GM12878 (cell line): ENCODE data around the gene FMN2. TPM values are rescaled to one million over a fixed set of nuclear protein-coding genes. Genes with fewer than 3 reads are reported as not detected.
"Not testable (repeated sequence)": the region's sequence is repeated elsewhere in the genome, so short reads cannot be mapped to it uniquely, and the experiment has no call there.

Source experiments
- ATAC-seq: fragments of 200-7000 bp; cut with Tn5 transposase; 3 replicates; pipeline ENCODE4 v1.9.1; 2020; ENCODE audit warnings: mild to moderate bottlenecking, moderate library complexity
- BruUV-seq: library from RNA; stranded (reverse); fragments of 400-500 nt; replicated peaks from 2 replicates; lab custom pipeline; 2021; lab: Mats Ljungman, UMichigan
- CTCF ChIA-PET: fragments of 300-600 bp; sonication (Branson Sonifier 250); formaldehyde crosslinking; extraction: SDS; loops from one replicate; lab custom pipeline; 2021; ENCODE audit warnings: inconsistent platforms; lab: Yijun Ruan, JAX
- POLR2A ChIA-PET: fragments of 350-600 bp; formaldehyde crosslinking; extraction: SDS; loops from one replicate; lab custom pipeline; 2021; ENCODE audit warnings: inconsistent platforms; lab: Charles Lee
- RAD21 ChIA-PET: fragments of 300-600 bp; sonication (Branson Sonifier 250); formaldehyde crosslinking; loops from one replicate; lab custom pipeline; 2023; ENCODE audit warnings: antibody characterized with exemption; ENCODE audit not compliant: unreplicated experiment; lab: Charles Lee
- SMC1A ChIA-PET: fragments of 300-600 bp; sonication (Branson Sonifier 250); formaldehyde crosslinking; loops from one replicate; lab custom pipeline; 2023; ENCODE audit not compliant: unreplicated experiment, uncharacterized antibody; lab: Charles Lee
- DNase-seq: peaks from one replicate; pipeline ENCODE4 v3.0.0-alpha.2; 2011; ENCODE audit warnings: low read depth, low spot score
- FAIRE-seq: peaks from 3 replicates; lab custom pipeline; 2011; peaks lifted over from hg19 to GRCh38; lab: Jason Lieb, UNC
- H2AFZ ChIP-seq: 2 replicates; pipeline ENCODE4 v1.6.0; 2011; ENCODE audit warnings: low read depth, low read length, control low read depth; ENCODE audit not compliant: control insufficient read depth
- H3K27ac ChIP-seq: 2 replicates; pipeline ENCODE4 v1.5.1; 2011; ENCODE audit warnings: control low read depth; ENCODE audit not compliant: control insufficient read depth, insufficient read depth
- H3K27me3 ChIP-seq, 2 experiments: replicated peaks in 1 of 2; 2 replicates each; pipeline versions ENCODE4 v1.6.0 to v1.6.1; 2011; ENCODE audit warnings: low read length in 1 of 2; ENCODE audit not compliant: control insufficient read depth in 2 of 2, insufficient read depth in 2 of 2
- H3K36me3 ChIP-seq, 2 experiments: 2 replicates each; pipeline ENCODE4 v1.5.1; 2011; ENCODE audit warnings: low read length in 1 of 2; ENCODE audit not compliant: control insufficient read depth in 2 of 2, insufficient read depth in 2 of 2
- H3K4me1 ChIP-seq: 2 replicates; pipeline ENCODE4 v1.6.1; 2011; ENCODE audit warnings: mild to moderate bottlenecking, low read length, moderate library complexity, mixed read lengths; ENCODE audit not compliant: control insufficient read depth, insufficient read depth
- H3K4me2 ChIP-seq: 2 replicates; pipeline ENCODE4 v1.6.0; 2011; ENCODE audit warnings: control low read depth; ENCODE audit not compliant: control insufficient read depth, insufficient read depth
- H3K4me3 ChIP-seq: fragments of 200-600 bp; sonication (generic); 2 replicates; pipeline ENCODE4 v1.5.1; 2016
- H3K79me2 ChIP-seq: 2 replicates; pipeline ENCODE4 v1.6.0; 2011; ENCODE audit warnings: low read length; ENCODE audit not compliant: control insufficient read depth, insufficient read depth
- H3K9ac ChIP-seq: 2 replicates; pipeline ENCODE4 v1.8.0; 2011; ENCODE audit warnings: low read length, control low read depth, mixed read lengths; ENCODE audit not compliant: control insufficient read depth, insufficient read depth
- H3K9me3 ChIP-seq: replicated peaks from 3 replicates; pipeline ENCODE4 v1.5.1; 2011; ENCODE audit warnings: mild to moderate bottlenecking, low read length; ENCODE audit not compliant: control insufficient read depth, insufficient read depth
- H4K20me1 ChIP-seq: 2 replicates; pipeline ENCODE4 v1.6.0; 2011; ENCODE audit not compliant: control insufficient read depth, insufficient read depth
- NR2F1 ChIP-seq: fragments of 450-650 bp; conservative IDR thresholded peaks from 2 replicates; pipeline ENCODE4 v1.6.1; 2017; ENCODE audit warnings: mild to moderate bottlenecking
- SIN3A ChIP-seq: IDR thresholded peaks from 2 replicates; pipeline ENCODE4 v1.6.1; 2012; ENCODE audit warnings: low read depth, low read length, improper control_type of control experiment
- SUPT20H ChIP-seq: IDR thresholded peaks from 2 replicates; pipeline ENCODE4 v1.6.1; 2011; ENCODE audit warnings: low read depth, mild to moderate bottlenecking, low read length, moderate library complexity, borderline replicate concordance; ENCODE audit not compliant: control insufficient read depth
- TBL1XR1 ChIP-seq: IDR thresholded peaks from 2 replicates; pipeline ENCODE4 v1.6.1; 2012; ENCODE audit warnings: low read depth, low read length, improper control_type of control experiment
- ZNF592 ChIP-seq: fragments of 450-650 bp; IDR thresholded peaks from 2 replicates; pipeline ENCODE4 v1.6.1; 2017; ENCODE audit warnings: mild to moderate bottlenecking, moderate library complexity
- WGBS: methylation state at CpG from one replicate; pipeline ENCODE4 v1.1.6; 2016; ENCODE audit warnings: low lambda C conversion rate; ENCODE audit not compliant: insufficient replicate concordance, insufficient coverage; ENCODE audit errors: missing lambda C conversion rate; 5-methylcytosine and 5-hydroxymethylcytosine counted together
- in situ Hi-C: fragments of 300-500 bp; cut with MboI; formaldehyde crosslinking; loops from 9 replicates; pipeline ENCODE4 v1.14.3; 2018; ENCODE audit warnings: mixed read lengths
- intact Hi-C: fragments of 100-400 bp; cut with micrococcal nuclease; formaldehyde crosslinking; loops from one replicate; pipeline ENCODE4 v1.14.2; 2022; ENCODE audit not compliant: unreplicated experiment
- polyA plus RNA-seq, 11 experiments: library from polyadenylated mRNA; depleted of rRNA in 4 of 11; unstranded in 6 of 11; stranded (reverse) in 5 of 11; fragments of >200 nt; fragmentation: Nextera tagmentation in 4 of 11; fragmentation: Illumina TruSeq in 1 of 11; extraction: Ambion mirVana in 4 of 11; extraction: Trizol in 1 of 11; gene quantifications; 1 replicate in 1 of 11; 2 replicates in 10 of 11; pipeline versions ENCODE4 v1.2.1 to v1.2.3, GENCODE V29; 2011 to 2016; ENCODE audit warnings: inconsistent platforms in 2 of 11, missing spikeins in 2 of 11, low read depth in 1 of 11
- total RNA-seq, 4 experiments: library from RNA; depleted of rRNA in 3 of 4; stranded (reverse); fragments of >200 nt in 3 of 4; fragmentation: Illumina TruSeq in 1 of 4; extraction: Trizol in 1 of 4; gene quantifications; 2 replicates each; pipeline versions ENCODE4 v1.2.1 to v1.2.3, GENCODE V29; 2013 to 2021

The FMN2 gene
- total and polyA plus RNA-seq, 10 of the 15 experiments (the other 5 are each of a cell fraction or from before 2014, with no cell fraction given) = 0.60 TPM; not detected in 9

- no peak for TF ChIP-seq ZNF592
- TF ChIP-seq NR2F1 = no peak
- TF ChIP-seq SIN3A = no peak
- no peak for TF ChIP-seq TBL1XR1
- TF ChIP-seq SUPT20H = no peak
These were observed 322.6 kb downstream of the FMN2 start (continued) for GRCh38 chr1:240414237-240414636.

- H3K4me2 ChIP-seq, H3K79me2 ChIP-seq, H3K27ac ChIP-seq, in situ Hi-C loops, H3K9me3 ChIP-seq, H3K27me3 ChIP-seq, RAD21 ChIA-PET, H3K9ac ChIP-seq, DNase-seq, H3K4me1 ChIP-seq, intact Hi-C loops, SMC1A ChIA-PET, BruUV-seq, POLR2A ChIA-PET, ATAC-seq, H4K20me1 ChIP-seq, H3K4me3 ChIP-seq, CTCF ChIA-PET, FAIRE-seq, H3K36me3 ChIP-seq, H2AFZ ChIP-seq: not testable (repeated sequence)
- WGBS = 57% methylated on average over 1 of the region's 1 CpG
These were observed 323.3 kb downstream of the FMN2 start for GRCh38 chr1:240415011-240415410.
